ENCODE measurements around the gene WFIKKN2. TPM values are rescaled to one million over a fixed set of nuclear protein-coding genes. Genes with fewer than 3 reads are reported as not detected.

WFIKKN2 gene
- total RNA-seq, 2 donors from 2014 or later: 0.29 to 0.35 TPM

GRCh38 chr17:50793007-50793406 is 42.4 kb upstream of the WFIKKN2 start:
- Mint-ChIP-seq H3K27ac (no peak overlapping the region), H3K9me3 (no peaks in the 10 kb centered on the region), H3K27me3 (ENCODE audit: insufficient read depth) (no peaks in the 10 kb centered on the region), H3K36me3 (ENCODE audit: low read depth) (no peaks in the 10 kb centered on the region), H3K4me1 (peaks cover 13% of the 10 kb centered on the region), H3K4me3 (no peak overlapping the region)
- no peaks in the 10 kb centered on the region for H3K36me3 ChIP-seq (ENCODE audit: control insufficient read depth, insufficient read depth, low read length)
- no peak for TF ChIP-seq CTCF (conservative IDR thresholded peaks at IDR 0.05)
- H3K9ac ChIP-seq (ENCODE audit: extremely low read depth, low read length, poor library complexity, severe bottlenecking): no peak overlapping the region
- no peak overlapping the region for H3K4me3 ChIP-seq (ENCODE audit: low read length)
- H3K9me3 ChIP-seq (ENCODE audit: control insufficient read depth, low read length): no peaks in the 10 kb centered on the region
- no peaks in the 10 kb centered on the region for H3K27me3 ChIP-seq (ENCODE audit: control insufficient read depth, insufficient read depth, low read length, poor library complexity, severe bottlenecking)
- DNase-seq: no peak
- WGBS, 2 experiments (ENCODE audit: insufficient coverage in 1 of 2, insufficient read length in 1 of 2): 96 to 100% methylated on average over 5 to 8 of the region's 8 CpGs
- H3K27ac ChIP-seq (ENCODE audit: low read depth, low read length): no peak overlapping the region
- H3K4me1 ChIP-seq (ENCODE audit: control insufficient read depth, insufficient read depth, low read length): no peaks in the 10 kb centered on the region

- Mint-ChIP-seq H3K4me1 (peaks cover 23% of the 10 kb centered on the region), H3K4me3 (no peak overlapping the region), H3K36me3 (ENCODE audit: low read depth) (no peaks in the 10 kb centered on the region), H3K9me3 (no peaks in the 10 kb centered on the region), H3K27me3 (ENCODE audit: insufficient read depth) (no peaks in the 10 kb centered on the region), H3K27ac (no peak overlapping the region)
- Histone ChIP-seq H3K27ac (ENCODE audit: low read depth, low read length) (no peak overlapping the region), H3K4me3 (ENCODE audit: low read length) (no peak overlapping the region), H3K36me3 (ENCODE audit: control insufficient read depth, insufficient read depth, low read length) (no peaks in the 10 kb centered on the region), H3K9ac (ENCODE audit: extremely low read depth, low read length, poor library complexity, severe bottlenecking) (no peak overlapping the region), H3K9me3 (ENCODE audit: control insufficient read depth, low read length) (no peaks in the 10 kb centered on the region), H3K4me1 (ENCODE audit: control insufficient read depth, insufficient read depth, low read length) (peaks cover 5% of the 10 kb centered on the region), H3K27me3 (ENCODE audit: control insufficient read depth, insufficient read depth, low read length, poor library complexity, severe bottlenecking) (no peaks in the 10 kb centered on the region)
- 93% methylated on average over 5 of the region's 6 CpGs; no CpG with 5 or more reads in 1 of the 2 experiments for WGBS, 2 experiments (ENCODE audit: insufficient coverage in 1 of 2, insufficient read length in 1 of 2)
- DNase-seq: no peak
- no peak for TF ChIP-seq CTCF (conservative IDR thresholded peaks at IDR 0.05)
These were observed 41.0 kb upstream of the WFIKKN2 start for GRCh38 chr17:50794361-50794760.

GRCh38 chr17:50797135-50797810 is 38.1 kb upstream of the WFIKKN2 start:
- no peak overlapping the region for H3K27ac ChIP-seq (ENCODE audit: low read depth, low read length)
- H3K9me3 ChIP-seq (ENCODE audit: control insufficient read depth, low read length): no peaks in the 10 kb centered on the region
- no peak overlapping the region for H3K4me3 ChIP-seq (ENCODE audit: low read length)
- no peak overlapping the region for H3K9ac ChIP-seq (ENCODE audit: extremely low read depth, low read length, poor library complexity, severe bottlenecking)
- H3K4me1 Mint-ChIP-seq: peaks cover 22% of the 10 kb centered on the region
- H3K27me3 Mint-ChIP-seq (ENCODE audit: insufficient read depth): no peaks in the 10 kb centered on the region
- H3K27me3 ChIP-seq (ENCODE audit: control insufficient read depth, insufficient read depth, low read length, poor library complexity, severe bottlenecking): no peaks in the 10 kb centered on the region
- H3K9me3 Mint-ChIP-seq: no peaks in the 10 kb centered on the region
- peaks cover 5% of the 10 kb centered on the region for H3K4me1 ChIP-seq (ENCODE audit: control insufficient read depth, insufficient read depth, low read length)
- TF ChIP-seq CTCF (conservative IDR thresholded peaks at IDR 0.05): no peak
- no peak for DNase-seq
- no peaks in the 10 kb centered on the region for H3K36me3 ChIP-seq (ENCODE audit: control insufficient read depth, insufficient read depth, low read length)
- H3K36me3 Mint-ChIP-seq (ENCODE audit: low read depth): no peaks in the 10 kb centered on the region
- no peak overlapping the region for H3K4me3 Mint-ChIP-seq
- 86 to 92% methylated on average over 5 to 10 of the region's 11 CpGs for WGBS, 2 experiments (ENCODE audit: insufficient coverage in 1 of 2, insufficient read length in 1 of 2)
- H3K27ac Mint-ChIP-seq: peak overlapping the region; percentile 45
